HG03442 (cell line): ENCODE measurements around the gene EIF4E2.
A peak's percentile ranks its signal among the peaks of the same experiment; 100 is the strongest.

Experiments used
- ATAC-seq: cut with Tn5 transposase; IDR thresholded peaks from one replicate; pipeline ENCODE4 v1.9.1; 2021; ENCODE audit warnings: mild to moderate bottlenecking, moderate library complexity; ENCODE audit not compliant: unreplicated experiment

The EIF4E2 gene, protein sequence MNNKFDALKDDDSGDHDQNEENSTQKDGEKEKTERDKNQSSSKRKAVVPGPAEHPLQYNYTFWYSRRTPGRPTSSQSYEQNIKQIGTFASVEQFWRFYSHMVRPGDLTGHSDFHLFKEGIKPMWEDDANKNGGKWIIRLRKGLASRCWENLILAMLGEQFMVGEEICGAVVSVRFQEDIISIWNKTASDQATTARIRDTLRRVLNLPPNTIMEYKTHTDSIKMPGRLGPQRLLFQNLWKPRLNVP

DNA sequence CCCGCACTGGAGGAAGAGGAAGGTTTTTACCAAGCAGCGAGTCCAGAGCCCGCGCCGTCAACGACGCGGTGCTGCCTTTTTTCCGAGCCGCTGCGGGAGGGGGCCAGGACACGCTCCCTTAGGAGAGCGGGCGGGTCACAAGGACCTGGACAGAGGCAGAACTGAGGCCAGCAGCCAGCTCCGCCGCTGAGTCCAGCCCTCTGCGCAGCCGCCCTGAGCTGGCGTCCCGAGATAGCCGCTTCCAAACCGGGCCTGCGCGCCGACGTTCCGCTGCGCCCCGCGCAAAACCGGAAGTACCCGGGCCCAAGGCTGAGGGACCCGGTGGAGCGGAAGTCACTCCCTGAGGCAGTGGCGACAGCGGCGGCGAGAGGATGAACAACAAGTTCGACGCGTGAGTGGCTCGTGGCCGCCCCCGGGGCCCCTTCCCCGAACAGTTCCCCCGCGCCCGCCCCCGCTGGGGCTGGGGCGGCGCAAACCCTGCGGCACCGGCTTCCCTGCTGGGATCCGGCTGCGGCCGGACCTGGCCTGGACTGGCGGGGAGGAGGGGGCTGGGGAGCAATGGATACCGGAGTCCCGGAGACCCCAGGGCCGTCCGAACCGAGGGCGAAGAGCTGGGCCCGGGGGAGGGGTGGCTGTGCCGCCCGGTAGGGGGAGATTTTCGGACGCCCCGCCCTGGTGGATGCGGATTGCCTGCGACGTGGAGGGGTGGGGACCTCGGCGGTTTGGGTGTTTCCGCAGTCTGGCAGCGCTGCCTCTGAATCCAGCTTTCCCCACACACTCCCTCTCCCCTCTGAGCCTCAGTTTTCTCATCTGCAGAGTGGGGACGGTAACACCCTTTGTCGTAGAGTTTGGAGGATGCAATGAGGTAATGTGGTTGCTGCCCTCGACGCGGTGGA lies at the start of gene EIF4E2, which contains the start of gene TIGD1:
Gene EIF4E2, plus strand, starts transcription at position 336 of the 896 bp plus-strand sequence. Its CDS starts 36 bp downstream, at position 372.
Gene TIGD1, minus strand, starts transcription at position 204 of the 896 bp plus-strand sequence. CDS start 675 bp downstream, outside the sequence.
- ATAC-seq, result peak; percentile 92

DNA sequence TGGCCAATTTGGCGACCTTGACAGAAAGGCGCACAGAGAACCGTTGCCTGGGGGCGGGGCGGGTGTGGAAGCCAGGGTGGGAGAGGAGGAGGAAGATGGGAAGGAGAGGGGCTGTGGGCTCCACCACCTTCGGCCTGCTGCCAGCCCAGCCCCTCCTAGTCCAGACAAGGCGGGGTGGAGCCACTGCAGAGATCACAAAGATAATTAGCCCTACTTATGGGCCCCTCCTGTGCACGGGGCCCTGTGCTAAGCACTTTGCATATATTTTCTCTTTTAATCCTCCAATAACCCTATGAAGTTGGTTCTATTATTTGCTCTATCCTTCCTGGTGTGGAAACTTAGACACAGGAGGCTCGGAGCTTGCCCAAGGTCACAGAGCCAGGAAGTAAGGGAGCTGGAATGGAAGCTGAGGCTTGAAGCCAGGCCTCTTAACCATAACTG lies 49.1 kb upstream of the EIF4E2 start:
- no peak for ATAC-seq

DNA sequence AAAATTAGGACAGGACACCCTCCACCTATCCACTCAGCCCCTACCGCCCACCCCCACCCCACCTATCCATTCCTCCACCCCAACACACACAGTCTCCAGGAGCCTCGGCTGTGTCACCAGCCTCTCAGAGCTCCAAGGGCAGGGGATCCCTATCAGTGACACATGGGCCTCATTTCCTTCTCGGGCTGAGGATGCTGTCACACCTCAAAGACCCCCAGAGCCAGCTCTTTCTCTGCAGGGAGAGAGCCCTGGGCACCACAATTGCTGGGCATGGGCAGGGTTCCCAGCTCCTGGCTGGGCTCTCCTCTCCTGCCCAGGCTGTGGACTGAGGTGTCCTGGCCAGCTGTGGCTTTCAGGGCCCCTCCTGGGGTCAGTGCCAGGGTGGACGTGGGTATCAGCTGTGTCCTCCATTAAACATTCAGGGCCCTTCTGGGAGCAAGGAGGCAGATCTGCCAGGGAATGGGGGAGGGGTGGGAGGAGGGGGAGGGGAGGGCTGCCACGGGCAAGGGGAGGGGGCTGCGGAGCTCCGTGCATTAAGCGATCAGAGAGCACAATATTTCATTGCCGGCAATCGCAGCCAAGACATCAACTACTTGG lies 48.6 kb upstream of the EIF4E2 start:
- no peak for ATAC-seq

- no peak for ATAC-seq
Measured at GRCh38 chr2:232502511-232502910, 48.0 kb upstream of the EIF4E2 start.

GRCh38 chr2:232502911-232503808 lies 47.3 kb upstream of the EIF4E2 start:
- no peak for ATAC-seq

GRCh38 chr2:232503809-232504323 lies 46.6 kb upstream of the EIF4E2 start:
- ATAC-seq, result no peak

- ATAC-seq, result no peak
Measured at GRCh38 chr2:232504438-232504837, 46.1 kb upstream of the EIF4E2 start.

GRCh38 chr2:232505856-232506255 lies 44.6 kb upstream of the EIF4E2 start:
- ATAC-seq, result no peak

DNA sequence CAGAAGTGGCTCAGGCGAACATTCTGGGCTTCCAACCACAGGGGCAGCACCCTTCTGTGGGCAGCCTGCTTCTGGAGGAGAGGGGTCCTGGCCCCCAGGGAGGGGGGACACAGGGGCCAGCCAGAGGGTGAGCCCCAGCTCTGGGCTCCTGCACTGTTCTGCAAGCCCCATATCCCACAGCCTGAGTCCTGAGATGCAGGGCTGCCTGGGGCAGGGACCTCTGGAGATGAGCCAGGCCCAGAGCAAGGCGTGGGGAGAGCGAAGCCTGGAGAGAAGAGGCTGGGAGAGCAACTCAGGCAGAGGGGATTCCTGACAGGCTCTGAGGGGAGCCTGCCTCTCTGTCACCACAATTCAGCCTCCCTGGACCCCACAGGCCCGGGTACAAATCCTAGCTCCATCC lies 43.8 kb upstream of the EIF4E2 start:
- ATAC-seq, result no peak

- ATAC-seq, result no peak
Measured at GRCh38 chr2:232508251-232508650, 42.2 kb upstream of the EIF4E2 start.

DNA sequence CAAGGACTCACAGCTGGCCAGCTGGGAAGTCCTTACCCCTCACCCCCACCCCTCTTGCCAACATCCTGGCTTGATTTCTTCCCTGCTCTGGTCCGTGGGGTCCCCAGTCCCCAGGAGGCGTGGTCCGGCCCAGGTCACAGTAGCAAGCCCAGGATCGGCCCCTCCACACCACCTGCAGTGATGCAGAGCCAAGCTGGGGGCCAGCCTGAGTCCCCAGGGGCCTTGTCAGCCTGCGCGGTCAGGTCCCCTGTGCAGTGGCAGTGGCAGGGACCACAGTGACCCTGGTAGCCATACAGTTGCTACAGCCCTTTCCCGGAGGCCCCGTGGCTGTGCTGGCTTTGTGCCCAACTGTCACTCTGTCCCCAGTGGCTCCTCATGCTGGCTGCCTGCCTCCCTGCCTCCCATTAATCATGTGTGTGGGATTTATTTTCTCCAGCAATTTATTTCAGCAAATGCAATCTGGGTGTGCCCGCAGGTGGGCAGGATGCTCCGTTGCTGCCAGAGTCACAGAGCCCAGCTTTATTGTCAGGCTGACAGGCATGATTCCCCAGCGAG lies 39.1 kb upstream of the EIF4E2 start:
- no peak for ATAC-seq

- ATAC-seq, result no peak
Measured at GRCh38 chr2:232512602-232513001, 37.9 kb upstream of the EIF4E2 start.

DNA sequence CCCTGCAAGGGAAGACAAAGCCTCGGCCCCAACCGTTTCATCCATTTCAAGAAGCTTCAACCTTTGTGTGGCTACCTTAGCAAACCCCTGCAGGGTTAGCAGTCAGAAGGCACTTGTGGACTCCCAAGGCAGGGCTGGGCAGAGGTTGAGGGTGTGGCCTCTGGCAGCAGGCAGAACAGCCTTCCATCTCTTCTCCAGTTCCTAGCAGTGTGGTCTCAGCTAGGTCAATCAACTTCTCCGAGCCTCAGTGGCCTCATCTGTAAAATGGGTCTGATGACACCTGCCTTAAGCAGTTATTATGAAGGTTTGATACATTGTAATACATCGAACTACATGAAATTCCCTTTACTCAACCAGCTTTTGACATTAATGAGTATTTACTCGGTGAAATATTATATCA lies 37.1 kb upstream of the EIF4E2 start:
- no peak for ATAC-seq

DNA sequence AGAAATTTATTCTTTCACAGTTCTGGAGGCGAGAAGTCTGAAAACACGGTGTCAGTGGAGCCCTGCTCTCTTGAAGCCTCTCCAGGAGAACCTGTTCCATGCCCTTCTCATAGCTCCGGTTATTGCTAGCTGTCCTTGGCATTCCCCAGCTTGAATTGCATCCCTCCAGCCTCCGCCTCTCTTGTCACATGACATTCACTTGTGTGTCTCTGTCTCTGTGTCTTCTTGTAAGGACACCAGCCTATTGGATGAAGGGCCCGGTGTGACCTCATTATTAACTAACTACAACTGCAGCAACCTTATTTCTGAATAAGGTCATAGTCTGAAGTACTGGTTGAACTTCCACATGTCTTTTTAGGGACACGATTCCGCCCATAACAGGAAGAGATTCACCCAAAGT lies 34.9 kb upstream of the EIF4E2 start:
- no peak for ATAC-seq

- no peak for ATAC-seq
Measured at GRCh38 chr2:232516551-232516950, 33.9 kb upstream of the EIF4E2 start.

DNA sequence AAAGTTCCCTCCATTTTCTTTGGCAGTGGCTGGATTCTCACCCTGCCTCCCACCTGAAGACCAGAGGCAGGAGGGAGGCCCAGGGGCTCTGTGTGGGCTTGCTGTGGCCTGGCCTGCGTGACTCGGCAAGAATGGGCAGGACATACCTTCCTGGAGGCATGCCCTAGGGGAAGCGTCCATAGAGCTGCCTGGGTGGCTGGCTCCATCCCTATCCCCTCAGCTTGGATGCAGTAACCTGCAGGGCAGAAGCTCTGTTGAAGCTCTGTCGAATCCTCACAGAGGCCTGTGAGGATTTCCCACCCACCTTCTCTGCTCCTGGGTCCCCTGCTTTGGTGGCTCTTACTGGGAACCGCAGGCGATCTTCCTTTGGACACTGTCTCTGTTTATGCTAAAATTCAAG lies 31.6 kb upstream of the EIF4E2 start:
- no peak for ATAC-seq

- ATAC-seq, result no peak
Measured at GRCh38 chr2:232519581-232520438, 30.7 kb upstream of the EIF4E2 start, which contains the start of gene PRSS56. PRSS56 (plus strand) TSS chr2:232520388; CDS start chr2:232520599, 211 bp downstream.

DNA sequence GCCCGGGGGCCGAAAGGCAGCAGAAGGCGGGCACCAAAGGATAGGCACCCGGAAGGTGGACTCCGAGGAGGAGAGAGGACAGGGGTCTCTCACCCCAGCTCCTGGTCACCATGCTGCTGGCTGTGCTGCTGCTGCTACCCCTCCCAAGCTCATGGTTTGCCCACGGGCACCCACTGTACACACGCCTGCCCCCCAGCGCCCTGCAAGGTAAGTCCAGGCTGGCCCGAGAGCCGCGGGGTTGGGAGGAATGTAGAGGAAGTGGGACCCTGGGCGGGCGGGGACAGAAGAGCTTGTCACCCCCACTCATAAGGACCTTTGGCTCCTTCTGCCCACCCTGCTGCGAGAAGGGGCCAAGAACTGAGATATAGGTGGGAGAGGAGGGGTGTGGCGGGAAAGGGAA lies 30.0 kb upstream of the EIF4E2 start:
- no peak for ATAC-seq

- ATAC-seq, result no peak
Measured at GRCh38 chr2:232521098-232521497, 29.4 kb upstream of the EIF4E2 start.
